HepG2 (cell line): ENCODE data around the gene RELB. TPM values are rescaled to one million over a fixed set of nuclear protein-coding genes. Genes with fewer than 3 reads are reported as not detected.

Experiments
- ATRX ChIP-seq: sonication (generic); formaldehyde crosslinking; IDR thresholded peaks from 2 replicates; pipeline ENCODE4 v1.4.0; 2020; ENCODE audit warnings: missing genetic modification reagents, borderline replicate concordance
- HNRNPL ChIP-seq: fragments of 200-400 bp; formaldehyde crosslinking; IDR thresholded peaks from 2 replicates; pipeline ENCODE4 v1.6.1; 2017; ENCODE audit warnings: mild to moderate bottlenecking, low read depth, low read length
- RCOR2 ChIP-seq: IDR thresholded peaks from 2 replicates; pipeline ENCODE4 v1.6.1; 2016; ENCODE audit warnings: missing biosample characterization, missing genetic modification reagents
- TOPORS ChIP-seq: sonication (generic); formaldehyde crosslinking; IDR thresholded peaks from 2 replicates; pipeline ENCODE4 v1.8.0; 2023; ENCODE audit warnings: mild to moderate bottlenecking, missing genetic modification reagents
- WIZ ChIP-seq: sonication (generic); formaldehyde crosslinking; IDR thresholded peaks from 2 replicates; pipeline ENCODE4 v1.5.1; 2020; ENCODE audit warnings: mild to moderate bottlenecking, missing genetic modification reagents
- ZC3H4 ChIP-seq: sonication (generic); formaldehyde crosslinking; IDR thresholded peaks from 2 replicates; pipeline ENCODE4 v1.4.0; 2020; ENCODE audit warnings: missing genetic modification reagents, borderline replicate concordance
- ZFP36L1 ChIP-seq: sonication (generic); formaldehyde crosslinking; IDR thresholded peaks from 2 replicates; pipeline ENCODE4 v1.8.0; 2022; ENCODE audit warnings: mild to moderate bottlenecking, missing genetic modification reagents, moderate library complexity
- ZNF136 ChIP-seq: sonication (generic); formaldehyde crosslinking; IDR thresholded peaks from 2 replicates; pipeline ENCODE4 v1.8.1; 2022; ENCODE audit warnings: low read depth, mild to moderate bottlenecking, moderate library complexity, missing genetic modification reagents
- ZNF180 ChIP-seq: sonication (generic); formaldehyde crosslinking; IDR thresholded peaks from 2 replicates; pipeline ENCODE4 v1.4.0; 2020; ENCODE audit warnings: low read depth, missing genetic modification reagents, borderline replicate concordance
- ZNF253 ChIP-seq: sonication (generic); formaldehyde crosslinking; IDR thresholded peaks from 2 replicates; pipeline ENCODE4 v1.8.0; 2022; ENCODE audit warnings: mild to moderate bottlenecking, missing genetic modification reagents, borderline replicate concordance
- ZNF350 ChIP-seq: sonication (generic); formaldehyde crosslinking; IDR thresholded peaks from 2 replicates; pipeline ENCODE4 v1.4.0; 2020; ENCODE audit warnings: mild to moderate bottlenecking, low read depth, missing genetic modification reagents, borderline replicate concordance
- ZNF839 ChIP-seq: sonication (generic); formaldehyde crosslinking; IDR thresholded peaks from 2 replicates; pipeline ENCODE4 v1.4.0; 2020; ENCODE audit warnings: missing genetic modification reagents, mild to moderate bottlenecking, borderline replicate concordance
- polyA plus RNA-seq, 8 experiments: library from polyadenylated mRNA; depleted of rRNA in 3 of 8; stranded (reverse) in 7 of 8; unstranded in 1 of 8; fragments of >200 nt; fragmentation: Illumina TruSeq in 4 of 8; extraction: Trizol in 4 of 8; gene quantifications; 2 replicates each; pipeline versions ENCODE4 v1.2.1 to v1.2.3, GENCODE V29; 2011 to 2016; ENCODE audit warnings: low read depth in 4 of 8, missing spikeins in 1 of 8, mixed read lengths in 1 of 8; ENCODE audit not compliant: insufficient read depth in 1 of 8
- total RNA-seq, 5 experiments: library from RNA; depleted of rRNA; stranded (reverse); fragments of >200 nt; fragmentation: Illumina TruSeq; extraction: Trizol; gene quantifications; 2 replicates each; pipeline ENCODE4 v1.2.3, GENCODE V29; 2016; ENCODE audit warnings: low read depth in 1 of 5
- TF ChIP-seq, protein P1 (sequence below): sonication (generic); formaldehyde crosslinking; IDR thresholded peaks from 2 replicates; pipeline ENCODE4 v1.4.0; 2020; ENCODE audit warnings: missing genetic modification reagents, borderline replicate concordance
- TF ChIP-seq, protein P2 (sequence below): sonication (generic); formaldehyde crosslinking; IDR thresholded peaks from 2 replicates; pipeline ENCODE4 v1.9.0; 2021; ENCODE audit warnings: missing genetic modification reagents, borderline replicate concordance
- TF ChIP-seq, protein P3 (sequence below): sonication (generic); formaldehyde crosslinking; IDR thresholded peaks from 2 replicates; pipeline ENCODE4 v1.5.0; 2020; ENCODE audit warnings: missing genetic modification reagents
- TF ChIP-seq, protein P4 (sequence below): sonication (generic); formaldehyde crosslinking; IDR thresholded peaks from 2 replicates; pipeline ENCODE4 v1.4.0; 2020; ENCODE audit warnings: mild to moderate bottlenecking, low read depth, missing genetic modification reagents
- TF ChIP-seq, protein P5 (sequence below): sonication (generic); formaldehyde crosslinking; IDR thresholded peaks from 2 replicates; pipeline ENCODE4 v1.4.0; 2020; ENCODE audit warnings: missing genetic modification reagents, borderline replicate concordance

Gene RELB
- total and polyA plus RNA-seq, 2 of the 13 experiments (the other 11 are each of a cell fraction or from before 2014, with no cell fraction given): 1.9 to 3.5 TPM

DNA sequence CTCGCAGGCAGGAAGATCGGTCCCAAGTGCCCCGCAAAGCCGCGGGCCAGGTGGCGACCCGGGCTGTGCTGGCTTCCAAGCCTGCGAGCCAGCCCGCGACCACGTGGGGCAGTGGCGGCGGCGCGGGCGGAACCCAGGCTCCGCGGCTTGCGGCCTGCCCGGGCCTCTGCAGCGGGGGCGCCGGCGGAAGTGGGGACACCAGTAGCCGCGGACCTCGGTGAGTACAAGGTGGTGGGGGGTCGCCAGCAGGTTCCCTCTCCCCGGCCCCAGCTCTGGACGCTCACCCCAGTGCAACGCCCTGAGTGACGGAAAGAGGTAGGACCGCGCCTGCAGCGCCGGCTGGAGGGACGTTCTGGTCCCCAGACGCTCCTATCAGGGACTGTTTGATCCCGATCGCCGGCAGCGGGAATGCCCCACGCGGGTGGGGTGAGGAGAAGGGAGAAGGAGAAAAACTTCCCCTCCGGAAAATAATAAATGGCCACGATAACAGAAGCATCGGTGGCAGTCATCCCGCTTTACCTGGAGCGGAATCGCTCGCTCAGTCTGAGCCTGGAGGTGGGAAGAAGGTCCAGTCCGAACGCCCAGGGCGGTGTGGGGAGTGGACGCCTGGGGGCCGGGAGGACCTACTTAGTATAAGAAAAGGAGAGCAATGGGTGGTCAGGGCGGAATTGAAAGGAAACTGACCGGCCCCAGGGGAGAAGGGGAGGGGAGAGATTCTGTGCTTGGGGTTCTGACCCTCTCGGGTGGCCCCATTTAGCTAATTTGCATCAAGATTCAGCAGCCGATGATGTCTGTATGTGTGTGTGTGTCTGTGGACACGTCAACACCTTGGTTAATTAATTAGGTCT, 78.0 kb downstream of the RELB start, which contains the start of gene GEMIN7 (continued):
- TF ChIP-seq, protein P1, sequence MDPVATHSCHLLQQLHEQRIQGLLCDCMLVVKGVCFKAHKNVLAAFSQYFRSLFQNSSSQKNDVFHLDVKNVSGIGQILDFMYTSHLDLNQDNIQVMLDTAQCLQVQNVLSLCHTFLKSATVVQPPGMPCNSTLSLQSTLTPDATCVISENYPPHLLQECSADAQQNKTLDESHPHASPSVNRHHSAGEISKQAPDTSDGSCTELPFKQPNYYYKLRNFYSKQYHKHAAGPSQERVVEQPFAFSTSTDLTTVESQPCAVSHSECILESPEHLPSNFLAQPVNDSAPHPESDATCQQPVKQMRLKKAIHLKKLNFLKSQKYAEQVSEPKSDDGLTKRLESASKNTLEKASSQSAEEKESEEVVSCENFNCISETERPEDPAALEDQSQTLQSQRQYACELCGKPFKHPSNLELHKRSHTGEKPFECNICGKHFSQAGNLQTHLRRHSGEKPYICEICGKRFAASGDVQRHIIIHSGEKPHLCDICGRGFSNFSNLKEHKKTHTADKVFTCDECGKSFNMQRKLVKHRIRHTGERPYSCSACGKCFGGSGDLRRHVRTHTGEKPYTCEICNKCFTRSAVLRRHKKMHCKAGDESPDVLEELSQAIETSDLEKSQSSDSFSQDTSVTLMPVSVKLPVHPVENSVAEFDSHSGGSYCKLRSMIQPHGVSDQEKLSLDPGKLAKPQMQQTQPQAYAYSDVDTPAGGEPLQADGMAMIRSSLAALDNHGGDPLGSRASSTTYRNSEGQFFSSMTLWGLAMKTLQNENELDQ: 0 out of 2 replicates have a peak, but pooled peaks have one; percentile 37
- TF ChIP-seq ZC3H4 (CRISPR knock-in tag) (no peak), TOPORS (CRISPR knock-in tag) (peak; percentile 96), ZNF136 (0 out of 2 replicates have a peak, but pooled peaks have one; percentile 63), ZNF350 (CRISPR knock-in tag) (no peak), RCOR2 (CRISPR knock-in tag) (no peak), HNRNPL (no peak), WIZ (0 out of 2 replicates have a peak, but pooled peaks have one; percentile 19), ZNF180 (CRISPR knock-in tag) (peak; percentile 70; the same call in 1 of the 2 replicates), ZNF253 (CRISPR knock-in tag) (peak; percentile 82; the same call in 1 of the 2 replicates), ZNF839 (no peak), ATRX (CRISPR knock-in tag) (no peak), ZFP36L1 (no peak; the same call in 1 of the 2 replicates)
- TF ChIP-seq, protein P2, sequence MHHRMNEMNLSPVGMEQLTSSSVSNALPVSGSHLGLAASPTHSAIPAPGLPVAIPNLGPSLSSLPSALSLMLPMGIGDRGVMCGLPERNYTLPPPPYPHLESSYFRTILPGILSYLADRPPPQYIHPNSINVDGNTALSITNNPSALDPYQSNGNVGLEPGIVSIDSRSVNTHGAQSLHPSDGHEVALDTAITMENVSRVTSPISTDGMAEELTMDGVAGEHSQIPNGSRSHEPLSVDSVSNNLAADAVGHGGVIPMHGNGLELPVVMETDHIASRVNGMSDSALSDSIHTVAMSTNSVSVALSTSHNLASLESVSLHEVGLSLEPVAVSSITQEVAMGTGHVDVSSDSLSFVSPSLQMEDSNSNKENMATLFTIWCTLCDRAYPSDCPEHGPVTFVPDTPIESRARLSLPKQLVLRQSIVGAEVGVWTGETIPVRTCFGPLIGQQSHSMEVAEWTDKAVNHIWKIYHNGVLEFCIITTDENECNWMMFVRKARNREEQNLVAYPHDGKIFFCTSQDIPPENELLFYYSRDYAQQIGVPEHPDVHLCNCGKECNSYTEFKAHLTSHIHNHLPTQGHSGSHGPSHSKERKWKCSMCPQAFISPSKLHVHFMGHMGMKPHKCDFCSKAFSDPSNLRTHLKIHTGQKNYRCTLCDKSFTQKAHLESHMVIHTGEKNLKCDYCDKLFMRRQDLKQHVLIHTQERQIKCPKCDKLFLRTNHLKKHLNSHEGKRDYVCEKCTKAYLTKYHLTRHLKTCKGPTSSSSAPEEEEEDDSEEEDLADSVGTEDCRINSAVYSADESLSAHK: no peak
- TF ChIP-seq, protein P3, sequence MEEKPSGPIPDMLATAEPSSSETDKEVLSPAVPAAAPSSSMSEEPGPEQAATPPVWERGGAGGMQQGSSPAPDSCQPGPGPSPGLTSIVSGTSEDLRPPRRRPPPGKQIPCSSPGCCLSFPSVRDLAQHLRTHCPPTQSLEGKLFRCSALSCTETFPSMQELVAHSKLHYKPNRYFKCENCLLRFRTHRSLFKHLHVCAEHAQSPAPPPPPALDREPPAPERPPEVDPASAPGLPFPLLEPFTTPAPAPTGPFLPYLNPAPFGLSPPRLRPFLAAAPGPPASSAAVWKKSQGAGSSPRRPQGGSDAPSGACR: peak; percentile 54; the same call in 1 of the 2 replicates
- TF ChIP-seq, protein P4, sequence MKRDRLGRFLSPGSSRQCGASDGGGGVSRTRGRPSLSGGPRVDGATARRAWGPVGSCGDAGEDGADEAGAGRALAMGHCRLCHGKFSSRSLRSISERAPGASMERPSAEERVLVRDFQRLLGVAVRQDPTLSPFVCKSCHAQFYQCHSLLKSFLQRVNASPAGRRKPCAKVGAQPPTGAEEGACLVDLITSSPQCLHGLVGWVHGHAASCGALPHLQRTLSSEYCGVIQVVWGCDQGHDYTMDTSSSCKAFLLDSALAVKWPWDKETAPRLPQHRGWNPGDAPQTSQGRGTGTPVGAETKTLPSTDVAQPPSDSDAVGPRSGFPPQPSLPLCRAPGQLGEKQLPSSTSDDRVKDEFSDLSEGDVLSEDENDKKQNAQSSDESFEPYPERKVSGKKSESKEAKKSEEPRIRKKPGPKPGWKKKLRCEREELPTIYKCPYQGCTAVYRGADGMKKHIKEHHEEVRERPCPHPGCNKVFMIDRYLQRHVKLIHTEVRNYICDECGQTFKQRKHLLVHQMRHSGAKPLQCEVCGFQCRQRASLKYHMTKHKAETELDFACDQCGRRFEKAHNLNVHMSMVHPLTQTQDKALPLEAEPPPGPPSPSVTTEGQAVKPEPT (CRISPR knock-in tag): peak; percentile 72; the same call in 1 of the 2 replicates
- TF ChIP-seq, protein P5, sequence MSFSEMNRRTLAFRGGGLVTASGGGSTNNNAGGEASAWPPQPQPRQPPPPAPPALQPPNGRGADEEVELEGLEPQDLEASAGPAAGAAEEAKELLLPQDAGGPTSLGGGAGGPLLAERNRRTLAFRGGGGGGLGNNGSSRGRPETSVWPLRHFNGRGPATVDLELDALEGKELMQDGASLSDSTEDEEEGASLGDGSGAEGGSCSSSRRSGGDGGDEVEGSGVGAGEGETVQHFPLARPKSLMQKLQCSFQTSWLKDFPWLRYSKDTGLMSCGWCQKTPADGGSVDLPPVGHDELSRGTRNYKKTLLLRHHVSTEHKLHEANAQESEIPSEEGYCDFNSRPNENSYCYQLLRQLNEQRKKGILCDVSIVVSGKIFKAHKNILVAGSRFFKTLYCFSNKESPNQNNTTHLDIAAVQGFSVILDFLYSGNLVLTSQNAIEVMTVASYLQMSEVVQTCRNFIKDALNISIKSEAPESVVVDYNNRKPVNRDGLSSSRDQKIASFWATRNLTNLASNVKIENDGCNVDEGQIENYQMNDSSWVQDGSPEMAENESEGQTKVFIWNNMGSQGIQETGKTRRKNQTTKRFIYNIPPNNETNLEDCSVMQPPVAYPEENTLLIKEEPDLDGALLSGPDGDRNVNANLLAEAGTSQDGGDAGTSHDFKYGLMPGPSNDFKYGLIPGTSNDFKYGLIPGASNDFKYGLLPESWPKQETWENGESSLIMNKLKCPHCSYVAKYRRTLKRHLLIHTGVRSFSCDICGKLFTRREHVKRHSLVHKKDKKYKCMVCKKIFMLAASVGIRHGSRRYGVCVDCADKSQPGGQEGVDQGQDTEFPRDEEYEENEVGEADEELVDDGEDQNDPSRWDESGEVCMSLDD: peak; percentile 83
